Fibroblast of pulmonary artery (primary cell): Measurements from ENCODE around the gene BDNF.

ENCODE experiments used
- DNase-seq: peaks from one replicate; pipeline ENCODE4 v3.0.0-alpha.2; 2010; ENCODE audit warnings: low read depth
- H3K4me3 ChIP-seq: replicated peaks from 2 replicates; pipeline ENCODE4 v1.5.1; 2011; ENCODE audit warnings: low read depth, mild to moderate bottlenecking, control low read depth, low read length, moderate library complexity
- CTCF ChIP-seq: IDR thresholded peaks from 2 replicates; pipeline ENCODE4 v1.5.1; 2011; ENCODE audit warnings: mild to moderate bottlenecking, control low read depth, low read length, inconsistent platforms; ENCODE audit errors: missing control alignments

Gene BDNF

GRCh38 chr11:27717801-27718229, 17.6 kb upstream of the BDNF start:
- DNase-seq = peak; percentile 19
- H3K4me3 ChIP-seq = peak overlapping the region; percentile 71
- TF ChIP-seq CTCF = no peak

GRCh38 chr11:27717377-27717776, 17.1 kb upstream of the BDNF start:
- H3K4me3 ChIP-seq = peak overlapping the region; percentile 71
- peak; percentile 44 for TF ChIP-seq CTCF
- DNase-seq = peak; percentile 31

GRCh38 chr11:27716835-27717234, 16.6 kb upstream of the BDNF start:
- no peak overlapping the region for H3K4me3 ChIP-seq
- DNase-seq = peak; percentile 25
- no peak for TF ChIP-seq CTCF

GRCh38 chr11:27716216-27716615, 16.0 kb upstream of the BDNF start:
- no peak for DNase-seq
- TF ChIP-seq CTCF = no peak
- no peak overlapping the region for H3K4me3 ChIP-seq

- TF ChIP-seq CTCF = no peak
- DNase-seq = no peak
- no peak overlapping the region for H3K4me3 ChIP-seq
Observed at GRCh38 chr11:27711725-27712124, 11.5 kb upstream of the BDNF start.

GRCh38 chr11:27710536-27710935, 10.3 kb upstream of the BDNF start:
- no peak for DNase-seq
- H3K4me3 ChIP-seq = no peak overlapping the region
- no peak for TF ChIP-seq CTCF

- no peak overlapping the region for H3K4me3 ChIP-seq
- DNase-seq = no peak
- TF ChIP-seq CTCF = no peak
Observed at GRCh38 chr11:27707676-27708075, 7.4 kb upstream of the BDNF start.
